IMR-90 (cell line): ENCODE data around the gene SERPINI1. TPM values are rescaled to one million over a fixed set of nuclear protein-coding genes. Genes with fewer than 3 reads are reported as not detected.

ENCODE experiments used
- ATAC-seq: fragments of 200-7000 bp; cut with Tn5 transposase; 2 replicates; pipeline ENCODE4 v1.9.1; 2020; ENCODE audit warnings: low read depth, mild to moderate bottlenecking, moderate library complexity
- BruUV-seq: library from RNA; stranded (reverse); fragments of 400-500 nt; replicated peaks from 2 replicates; lab custom pipeline; 2021; lab: Mats Ljungman, UMichigan
- CTCF ChIA-PET: fragments of 300-600 bp; formaldehyde crosslinking; extraction: SDS; loops from one replicate; lab custom pipeline; 2021; ENCODE audit warnings: antibody characterized with exemption; lab: Yijun Ruan, JAX
- POLR2A ChIA-PET: fragments of 300-600 bp; sonication (Branson Sonifier 250); formaldehyde crosslinking; loops from one replicate; lab custom pipeline; 2022; ENCODE audit warnings: antibody characterized with exemption; ENCODE audit not compliant: unreplicated experiment; lab: Charles Lee
- DNase-seq: peaks from one replicate; pipeline ENCODE4 v3.0.0; 2013
- H2AFZ ChIP-seq: replicated peaks from 2 replicates; pipeline ENCODE3; 2013; ENCODE audit warnings: low read length, mild to moderate bottlenecking; ENCODE audit not compliant: poor library complexity
- H2AK5ac ChIP-seq: 2 replicates; pipeline ENCODE4 v1.6.1; 2013; ENCODE audit warnings: low read depth, low read length, inconsistent platforms
- H2AK9ac ChIP-seq: replicated peaks from 2 replicates; pipeline ENCODE3; 2013; ENCODE audit warnings: mild to moderate bottlenecking, low read depth, low read length, moderate library complexity; ENCODE audit not compliant: poor library complexity
- H2BK120ac ChIP-seq: 2 replicates; pipeline ENCODE4 v1.6.1; 2013; ENCODE audit warnings: low read depth, low read length, inconsistent platforms
- H2BK15ac ChIP-seq: 3 replicates; pipeline ENCODE4 v1.6.1; 2013; ENCODE audit warnings: low read depth, low read length, inconsistent platforms
- H2BK20ac ChIP-seq: 2 replicates; pipeline ENCODE4 v1.6.1; 2013; ENCODE audit warnings: low read depth, mild to moderate bottlenecking, inconsistent platforms, low read length, moderate library complexity
- H2BK5ac ChIP-seq: 2 replicates; pipeline ENCODE4 v1.6.1; 2013; ENCODE audit warnings: mild to moderate bottlenecking, low read depth, low read length, inconsistent platforms; ENCODE audit not compliant: poor library complexity, severe bottlenecking
- H3K14ac ChIP-seq: replicated peaks from 2 replicates; pipeline ENCODE4 v1.6.1; 2013; ENCODE audit warnings: low read depth, low read length, inconsistent platforms
- H3K18ac ChIP-seq: 2 replicates; pipeline ENCODE4 v1.6.1; 2013; ENCODE audit warnings: low read depth, low read length, control low read depth
- H3K23ac ChIP-seq: 2 replicates; pipeline ENCODE4 v1.6.1; 2013; ENCODE audit warnings: low read depth, low read length, inconsistent platforms
- H3K27ac ChIP-seq: 2 replicates; pipeline ENCODE4 v1.5.1; 2013; ENCODE audit warnings: mild to moderate bottlenecking, control low read depth, low read length; ENCODE audit not compliant: insufficient read depth
- H3K27me3 ChIP-seq: 2 replicates; pipeline ENCODE4 v1.6.1; 2013; ENCODE audit warnings: low read length; ENCODE audit not compliant: control insufficient read depth, insufficient read depth
- H3K36me3 ChIP-seq: 2 replicates; pipeline ENCODE4 v1.6.1; 2013; ENCODE audit warnings: low read length, mixed read lengths; ENCODE audit not compliant: control insufficient read depth, insufficient read depth
- H3K4ac ChIP-seq: 2 replicates; pipeline ENCODE4 v1.6.1; 2013; ENCODE audit warnings: low read depth, low read length, inconsistent platforms
- H3K4me1 ChIP-seq: 2 replicates; pipeline ENCODE4 v1.6.1; 2013; ENCODE audit warnings: low read length, mixed read lengths; ENCODE audit not compliant: control insufficient read depth, insufficient read depth
- H3K4me2 ChIP-seq: 2 replicates; pipeline ENCODE4 v1.6.1; 2013; ENCODE audit warnings: low read depth, mild to moderate bottlenecking, control low read depth, low read length, moderate library complexity
- H3K4me3 ChIP-seq: 2 replicates; pipeline ENCODE4 v1.5.1; 2013; ENCODE audit warnings: low read depth, mild to moderate bottlenecking, control low read depth, low read length, moderate library complexity; ENCODE audit not compliant: insufficient read depth
- H3K56ac ChIP-seq: 2 replicates; pipeline ENCODE4 v1.6.1; 2013; ENCODE audit warnings: low read length, inconsistent platforms; ENCODE audit not compliant: insufficient read depth; ENCODE audit errors: extremely low read depth
- H3K79me1 ChIP-seq, 2 experiments: 2 replicates each; pipeline ENCODE4 v1.6.1; 2013; ENCODE audit warnings: low read length in 2 of 2, inconsistent platforms in 1 of 2, low read depth in 1 of 2
- H3K9ac ChIP-seq: 2 replicates; pipeline ENCODE4 v1.6.1; 2013; ENCODE audit warnings: low read depth, low read length, control low read depth
- H3K9me1 ChIP-seq: 2 replicates; pipeline ENCODE4 v1.6.1; 2013; ENCODE audit warnings: low read length, inconsistent platforms; ENCODE audit not compliant: insufficient read depth
- H3K9me3 ChIP-seq: 2 replicates; pipeline ENCODE4 v1.6.1; 2013; ENCODE audit warnings: low read length; ENCODE audit not compliant: control insufficient read depth, insufficient read depth
- H4K20me1 ChIP-seq: 2 replicates; pipeline ENCODE4 v1.6.1; 2013; ENCODE audit warnings: low read length, inconsistent platforms; ENCODE audit not compliant: insufficient read depth
- H4K5ac ChIP-seq: 2 replicates; pipeline ENCODE4 v1.6.1; 2013; ENCODE audit warnings: mild to moderate bottlenecking, low read depth, low read length, control low read depth
- H4K8ac ChIP-seq, 2 experiments: 2 replicates each; pipeline ENCODE4 v1.6.1; 2013; ENCODE audit warnings: low read depth in 2 of 2, low read length in 2 of 2, control low read depth in 1 of 2, inconsistent platforms in 1 of 2
- H4K91ac ChIP-seq: 2 replicates; pipeline ENCODE4 v1.6.1; 2013; ENCODE audit warnings: low read depth, low read length, inconsistent platforms; ENCODE audit not compliant: insufficient read depth
- BHLHE40 ChIP-seq: fragments of 150-350 bp; IDR thresholded peaks from 2 replicates; pipeline ENCODE4 v1.6.1; 2016; ENCODE audit warnings: mild to moderate bottlenecking, low read depth, low read length
- CEBPB ChIP-seq: IDR thresholded peaks from 2 replicates; pipeline ENCODE4 v1.6.1; 2012; ENCODE audit warnings: low read depth, low read length, improper control_type of control experiment
- CHD1 ChIP-seq: IDR thresholded peaks from 2 replicates; pipeline ENCODE4 v1.6.1; 2012; ENCODE audit warnings: low read depth, low read length, improper control_type of control experiment
- CTCF ChIP-seq: conservative IDR thresholded peaks from 2 replicates; pipeline ENCODE4 v1.5.1; 2012; ENCODE audit warnings: mild to moderate bottlenecking, low read depth, low read length, improper control_type of control experiment
- FOS ChIP-seq: fragments of 150-350 bp; IDR thresholded peaks from 2 replicates; pipeline ENCODE4 v1.6.1; 2016; ENCODE audit warnings: low read depth, low read length
- MAFK ChIP-seq: IDR thresholded peaks from 2 replicates; pipeline ENCODE4 v1.6.1; 2012; ENCODE audit warnings: low read depth, low read length, improper control_type of control experiment
- MAZ ChIP-seq: IDR thresholded peaks from 2 replicates; pipeline ENCODE4 v1.6.1; 2012; ENCODE audit warnings: low read depth, mild to moderate bottlenecking, low read length, improper control_type of control experiment, moderate library complexity, borderline replicate concordance
- MXI1 ChIP-seq: IDR thresholded peaks from 2 replicates; pipeline ENCODE4 v1.6.1; 2012; ENCODE audit warnings: low read depth, mild to moderate bottlenecking, low read length, moderate library complexity, borderline replicate concordance
- NFE2L2 ChIP-seq: fragments of 150-350 bp; IDR thresholded peaks from 2 replicates; pipeline ENCODE4 v1.6.1; 2016; ENCODE audit warnings: low read depth, mild to moderate bottlenecking, low read length
- POLR2A ChIP-seq: IDR thresholded peaks from 2 replicates; pipeline ENCODE4 v1.6.1; 2012; ENCODE audit warnings: mild to moderate bottlenecking, low read depth, low read length
- RAD21 ChIP-seq: IDR thresholded peaks from 2 replicates; pipeline ENCODE4 v1.6.1; 2012; ENCODE audit warnings: low read length, improper control_type of control experiment
- RCOR1 ChIP-seq: IDR thresholded peaks from 2 replicates; pipeline ENCODE4 v1.6.1; 2012; ENCODE audit warnings: mild to moderate bottlenecking, low read length, improper control_type of control experiment; ENCODE audit not compliant: insufficient replicate concordance
- RFX5 ChIP-seq: IDR thresholded peaks from 2 replicates; pipeline ENCODE4 v1.8.0; 2012; ENCODE audit warnings: low read depth, mild to moderate bottlenecking, low read length, moderate library complexity
- SMC3 ChIP-seq: fragments of 150-350 bp; IDR thresholded peaks from 2 replicates; pipeline ENCODE4 v1.6.1; 2016; ENCODE audit warnings: low read depth, mild to moderate bottlenecking, antibody characterized with exemption, low read length, moderate library complexity
- USF2 ChIP-seq: fragments of 150-350 bp; IDR thresholded peaks from 2 replicates; pipeline ENCODE4 v1.6.1; 2017; ENCODE audit warnings: mild to moderate bottlenecking, antibody characterized with exemption, low read length, low read depth
- WGBS, 2 experiments: methylation state at CpG; one replicate each; pipeline versions ENCODE4 v1.1.5 to v1.1.7; 2013; ENCODE audit warnings: missing lambda C conversion rate in 2 of 2; ENCODE audit not compliant: insufficient read length in 1 of 2; ENCODE audit errors: extremely low coverage in 2 of 2; 5-methylcytosine and 5-hydroxymethylcytosine counted together
- dilution Hi-C: fragments of 300-500 bp; cut with HindIII; formaldehyde crosslinking; loops from one replicate; pipeline ENCODE4 v1.14.3; 2018; ENCODE audit warnings: low sequenced_read_pairs; ENCODE audit not compliant: unreplicated experiment
- in situ Hi-C: fragments of 300-500 bp; cut with MboI; formaldehyde crosslinking; loops from 3 replicates; pipeline ENCODE4 v1.14.3; 2019; ENCODE audit warnings: low sequenced_read_pairs, inconsistent platforms, mixed read lengths
- intact Hi-C: fragments of 100-400 bp; cut with micrococcal nuclease; formaldehyde crosslinking; loops from 2 replicates; pipeline ENCODE4 v1.10.0; 2022
- polyA plus RNA-seq, 3 experiments: library from polyadenylated mRNA; depleted of rRNA; stranded (reverse); fragments of >200 nt; gene quantifications; 2 replicates each; pipeline ENCODE4 v1.2.3, GENCODE V29; 2012; ENCODE audit warnings: low replicate concordance in 1 of 3
- total RNA-seq: library from RNA; depleted of rRNA; stranded (reverse); fragments of >200 nt; gene quantifications from 2 replicates; pipeline ENCODE4 v1.2.3, GENCODE V29; 2012
- TF ChIP-seq, protein P1 (sequence below): fragments of 150-350 bp; IDR thresholded peaks from 2 replicates; pipeline ENCODE4 v1.6.1; 2016; ENCODE audit warnings: low read depth, mild to moderate bottlenecking, low read length, moderate library complexity, borderline replicate concordance

The SERPINI1 gene
- total and polyA plus RNA-seq, 2 of the 4 experiments (the other 2 are of a cell fraction), result 0.36 to 1.3 TPM

DNA sequence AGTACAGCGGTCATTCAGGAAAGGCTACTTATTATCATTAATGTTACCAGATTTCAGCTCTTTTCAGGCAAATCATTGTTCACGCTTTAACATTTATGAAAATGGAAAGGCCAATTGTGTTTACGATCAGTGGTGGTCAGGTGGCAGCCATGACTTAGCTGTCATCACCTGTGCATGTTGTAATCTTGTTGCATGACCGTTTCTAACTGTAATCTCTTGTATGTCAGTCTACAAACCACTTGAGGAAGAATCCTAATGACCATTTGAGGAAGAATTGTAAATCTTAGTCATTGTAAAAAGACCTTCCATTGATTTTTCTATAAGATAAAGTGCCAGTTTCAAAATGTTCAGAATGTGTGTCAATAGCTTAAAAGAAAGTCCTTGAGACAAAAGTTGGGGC, 100.4 kb downstream of the SERPINI1 start:
- Histone ChIP-seq H2BK120ac (no peak overlapping the region), H4K8ac (no peak overlapping the region), H2BK5ac (no peak overlapping the region), H3K9me1 (no peaks in the 10 kb centered on the region), H3K27me3 (no peaks in the 10 kb centered on the region), H3K56ac (no peak overlapping the region), H3K4me1 (no peaks in the 10 kb centered on the region), H2BK20ac (no peak overlapping the region), H4K20me1 (no peaks in the 10 kb centered on the region), H2AK9ac (no peak overlapping the region), H3K27ac (no peak overlapping the region), H3K23ac (no peak overlapping the region), H3K14ac (no peak overlapping the region), H2AFZ (no peak overlapping the region), H4K91ac (no peak overlapping the region), H3K9me3 (no peaks in the 10 kb centered on the region), H3K4me2 (no peak overlapping the region), H2AK5ac (no peak overlapping the region), H3K4ac (no peak overlapping the region), H2BK15ac (no peak overlapping the region), H3K9ac (no peak overlapping the region), H4K5ac (no peak overlapping the region), H3K4me3 (no peak overlapping the region), H3K18ac (no peak overlapping the region), H3K36me3 (no peaks in the 10 kb centered on the region), H3K79me1 (no peaks in the 10 kb centered on the region)
- no peak for TF ChIP-seq NFE2L2
- TF ChIP-seq CHD1, result no peak
- TF ChIP-seq, protein P1, sequence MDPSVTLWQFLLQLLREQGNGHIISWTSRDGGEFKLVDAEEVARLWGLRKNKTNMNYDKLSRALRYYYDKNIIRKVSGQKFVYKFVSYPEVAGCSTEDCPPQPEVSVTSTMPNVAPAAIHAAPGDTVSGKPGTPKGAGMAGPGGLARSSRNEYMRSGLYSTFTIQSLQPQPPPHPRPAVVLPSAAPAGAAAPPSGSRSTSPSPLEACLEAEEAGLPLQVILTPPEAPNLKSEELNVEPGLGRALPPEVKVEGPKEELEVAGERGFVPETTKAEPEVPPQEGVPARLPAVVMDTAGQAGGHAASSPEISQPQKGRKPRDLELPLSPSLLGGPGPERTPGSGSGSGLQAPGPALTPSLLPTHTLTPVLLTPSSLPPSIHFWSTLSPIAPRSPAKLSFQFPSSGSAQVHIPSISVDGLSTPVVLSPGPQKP, result no peak
- TF ChIP-seq RAD21, result no peak
- TF ChIP-seq CEBPB, result no peak
- no peak for TF ChIP-seq RFX5
- no peak for TF ChIP-seq POLR2A
- no peak for TF ChIP-seq USF2
- no peak for TF ChIP-seq CTCF
- TF ChIP-seq MAZ, result no peak
- no peak for TF ChIP-seq SMC3
- TF ChIP-seq BHLHE40, result no peak
- TF ChIP-seq FOS, result no peak
- no peak for TF ChIP-seq MXI1
- no peak for TF ChIP-seq RCOR1
- no peak for TF ChIP-seq MAFK
- no CpG with 5 or more reads among the region's 4 CpGs for WGBS, 2 experiments
- POLR2A ChIA-PET, result no interaction called here
- dilution Hi-C loops (no loop called here), in situ Hi-C loops (no loop called here), intact Hi-C loops (loop anchor here (5.0 kb wide), 1 partner anchor 46 kb away; no protein-coding TSS in a partner anchor)
- CTCF ChIA-PET, result no interaction called here
- BruUV-seq, result no TSS peak
- no peak for ATAC-seq
- no peak for DNase-seq
